Mononuclear cell (primary cell): Measurements from ENCODE around the gene TEX35. TPM values are rescaled to one million over a fixed set of nuclear protein-coding genes. Genes with fewer than 3 reads are reported as not detected.

Source experiments
- H3K27me3 ChIP-seq: 2 replicates; pipeline ENCODE4 v1.6.0; 2011; ENCODE audit warnings: low read length, control low read depth; ENCODE audit not compliant: insufficient read depth
- H3K4me1 ChIP-seq: 2 replicates; pipeline ENCODE4 v1.5.1; 2011; ENCODE audit warnings: mild to moderate bottlenecking, low read length, control low read depth; ENCODE audit not compliant: insufficient read depth
- H3K4me3 ChIP-seq: 2 replicates; pipeline ENCODE4 v1.5.1; 2011; ENCODE audit warnings: mild to moderate bottlenecking, low read length, moderate library complexity
- H3K9me3 ChIP-seq: 2 replicates; pipeline ENCODE4 v1.5.1; 2011; ENCODE audit warnings: low read depth, mild to moderate bottlenecking, control low read depth, low read length
- total RNA-seq: library from RNA; depleted of rRNA; stranded (reverse); fragments of >200 nt; gene quantifications from one replicate; pipeline ENCODE4 v1.2.3, GENCODE V29; 2012

The TEX35 gene
- total RNA-seq, 1 donor: under 0.01 TPM

DNA sequence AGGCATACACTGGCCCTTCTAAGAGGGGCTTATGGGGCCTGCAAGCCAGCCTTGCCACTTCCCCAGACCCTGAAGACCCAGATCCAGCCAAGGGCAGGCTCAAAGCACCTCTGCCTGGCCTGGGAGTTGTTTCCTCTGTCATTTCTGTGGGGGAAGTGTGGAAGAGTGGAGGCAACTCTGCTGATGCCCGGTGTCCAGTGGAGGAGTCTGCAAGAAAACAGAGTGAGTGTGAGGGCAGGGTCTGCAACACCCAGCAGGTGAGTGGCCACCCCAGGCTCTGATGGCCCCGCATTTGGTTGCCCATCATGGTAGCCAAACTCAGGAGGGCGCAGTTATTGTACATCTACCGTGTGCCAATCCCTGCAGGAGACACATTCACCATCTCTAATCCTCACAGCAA, 24.5 kb upstream of the TEX35 start:
- no peaks in the 10 kb centered on the region for H3K27me3 ChIP-seq

DNA sequence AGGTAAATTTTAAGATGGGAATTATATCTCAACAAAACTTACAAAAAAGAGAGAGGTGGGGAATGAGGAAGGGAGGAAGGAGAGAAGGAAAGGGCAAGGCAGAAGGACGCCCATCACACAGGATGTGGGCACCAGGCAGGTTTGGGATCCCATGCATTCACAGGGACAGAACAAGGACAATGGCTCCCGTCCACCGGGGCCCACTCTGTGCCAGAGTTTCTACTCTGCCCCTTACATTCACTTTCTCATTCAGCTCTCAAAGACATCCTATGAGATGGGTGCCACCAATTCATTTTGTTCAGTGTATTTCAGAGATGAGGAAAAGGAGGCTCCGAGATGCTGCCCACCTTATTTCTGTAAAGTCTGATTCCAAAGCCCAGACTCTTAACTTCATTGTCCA, 23.5 kb upstream of the TEX35 start:
- Histone ChIP-seq H3K27me3 (no peaks in the 10 kb centered on the region), H3K9me3 (no peaks in the 10 kb centered on the region), H3K4me3 (no peak overlapping the region), H3K4me1 (peaks cover 7% of the 10 kb centered on the region)

More for the DNA sequence above, 24.5 kb upstream of the TEX35 start:
- peaks cover 7% of the 10 kb centered on the region for H3K4me1 ChIP-seq
- no peak overlapping the region for H3K4me3 ChIP-seq
- no peaks in the 10 kb centered on the region for H3K9me3 ChIP-seq

DNA sequence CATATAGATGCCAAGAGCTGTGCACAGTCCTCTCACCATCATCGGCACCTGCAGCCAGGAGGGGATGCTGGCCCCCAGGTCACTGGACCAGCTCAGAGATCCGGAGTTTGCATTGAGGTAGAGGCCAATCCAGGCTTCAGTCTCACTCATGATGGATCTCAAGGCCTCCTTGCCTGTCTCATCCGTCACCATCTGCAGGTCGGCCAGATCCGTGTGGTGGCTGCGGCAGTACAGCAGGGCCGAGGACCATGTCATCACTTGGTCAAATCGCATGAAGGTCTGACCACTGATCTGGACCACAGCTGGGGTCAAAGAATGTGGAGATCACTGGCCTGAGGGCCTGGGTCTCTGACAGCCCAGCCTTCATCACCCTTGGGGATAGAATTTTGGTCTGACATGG, 22.8 kb upstream of the TEX35 start:
- H3K9me3 ChIP-seq: no peaks in the 10 kb centered on the region
- peaks cover 7% of the 10 kb centered on the region for H3K4me1 ChIP-seq
- H3K4me3 ChIP-seq: no peak overlapping the region
- no peaks in the 10 kb centered on the region for H3K27me3 ChIP-seq

DNA sequence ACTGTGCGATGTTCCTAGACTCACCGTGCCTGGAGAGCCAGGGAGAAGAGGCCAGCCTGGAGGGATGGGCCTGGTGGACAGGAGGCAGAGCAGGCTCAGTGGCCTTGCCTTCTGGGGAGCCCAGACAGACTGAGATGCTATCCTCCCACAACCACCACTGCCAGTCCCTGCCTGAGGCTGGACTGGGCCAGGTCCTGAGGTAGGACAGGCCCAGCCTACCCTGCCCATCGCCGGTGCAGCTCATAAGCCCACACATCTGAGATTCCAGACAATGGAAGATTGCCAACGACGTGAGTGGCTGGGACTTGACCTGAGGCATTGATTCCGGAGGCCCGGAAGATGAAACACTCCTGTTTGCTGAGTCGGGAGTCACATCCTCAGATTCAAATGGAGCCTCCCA, 21.9 kb upstream of the TEX35 start:
- peaks cover 6% of the 10 kb centered on the region for H3K4me1 ChIP-seq
- H3K9me3 ChIP-seq: no peaks in the 10 kb centered on the region
- H3K27me3 ChIP-seq: no peaks in the 10 kb centered on the region
- no peak overlapping the region for H3K4me3 ChIP-seq

DNA sequence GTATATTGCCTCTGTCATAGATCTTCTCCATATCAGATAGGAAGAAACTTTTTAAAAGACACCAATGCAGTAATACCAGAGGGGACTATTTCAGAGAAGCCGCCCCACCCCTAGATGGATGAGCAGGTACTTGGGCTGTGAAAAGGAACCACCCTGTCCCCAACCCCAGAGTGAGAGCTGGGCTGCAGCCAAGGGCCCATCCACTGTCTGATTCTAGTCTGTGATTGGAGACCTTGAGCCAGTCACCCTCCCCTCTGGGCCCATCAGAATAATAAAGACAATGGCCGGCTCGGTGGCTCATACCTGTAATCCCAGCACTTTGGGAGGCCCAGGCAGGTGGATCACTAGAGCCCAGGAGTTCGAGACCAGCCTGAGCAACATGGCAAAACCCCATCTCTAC, 21.2 kb upstream of the TEX35 start:
- no peaks in the 10 kb centered on the region for H3K4me1 ChIP-seq
- H3K4me3 ChIP-seq: no peak overlapping the region
- no peaks in the 10 kb centered on the region for H3K27me3 ChIP-seq
- no peaks in the 10 kb centered on the region for H3K9me3 ChIP-seq

DNA sequence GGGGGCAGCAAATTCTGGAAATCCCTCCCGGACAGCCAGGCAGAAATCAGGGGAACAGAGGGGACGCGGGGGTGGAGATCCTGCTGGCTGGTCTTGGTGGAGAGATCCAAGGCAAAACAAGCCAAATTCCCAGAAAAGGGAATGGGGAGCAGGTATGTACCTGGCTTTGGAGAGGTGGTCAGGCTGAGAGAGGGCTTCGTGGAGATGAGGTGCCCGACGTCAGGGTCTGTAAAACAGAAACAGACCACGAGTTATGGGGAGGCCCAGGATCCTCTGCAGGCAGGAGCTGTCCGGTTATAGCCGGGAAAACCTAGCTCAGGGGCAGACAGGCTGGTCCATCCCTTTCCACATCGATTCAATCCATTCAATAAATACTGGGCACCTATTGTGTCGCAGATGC, 20.6 kb upstream of the TEX35 start:
- no peak overlapping the region for H3K4me3 ChIP-seq
- H3K4me1 ChIP-seq: no peaks in the 10 kb centered on the region
- H3K9me3 ChIP-seq: no peaks in the 10 kb centered on the region
- H3K27me3 ChIP-seq: no peaks in the 10 kb centered on the region

DNA sequence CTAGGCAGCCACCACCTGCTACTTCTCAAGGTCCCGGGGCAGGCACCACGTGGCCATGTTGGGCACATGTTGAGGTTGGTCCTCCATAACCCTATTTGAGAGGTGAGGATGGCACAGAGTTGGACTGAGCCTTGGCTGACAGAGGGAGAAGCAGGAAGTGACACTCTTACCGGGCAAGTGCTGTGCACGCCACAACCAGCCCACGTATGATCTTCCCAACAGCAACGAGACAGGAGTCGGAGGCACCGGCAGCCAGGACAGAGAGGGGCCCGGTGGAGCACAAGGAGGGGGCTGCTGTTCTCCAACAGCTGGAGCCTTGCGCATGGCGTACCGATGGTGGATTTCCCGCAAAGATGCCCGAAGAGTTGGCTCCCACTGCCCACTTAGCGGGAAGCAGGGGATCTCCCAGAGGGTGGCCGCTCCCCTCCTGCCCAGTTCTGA, 19.6 kb upstream of the TEX35 start:
- H3K9me3 ChIP-seq: no peaks in the 10 kb centered on the region
- H3K27me3 ChIP-seq: no peaks in the 10 kb centered on the region
- no peak overlapping the region for H3K4me3 ChIP-seq
- no peaks in the 10 kb centered on the region for H3K4me1 ChIP-seq

DNA sequence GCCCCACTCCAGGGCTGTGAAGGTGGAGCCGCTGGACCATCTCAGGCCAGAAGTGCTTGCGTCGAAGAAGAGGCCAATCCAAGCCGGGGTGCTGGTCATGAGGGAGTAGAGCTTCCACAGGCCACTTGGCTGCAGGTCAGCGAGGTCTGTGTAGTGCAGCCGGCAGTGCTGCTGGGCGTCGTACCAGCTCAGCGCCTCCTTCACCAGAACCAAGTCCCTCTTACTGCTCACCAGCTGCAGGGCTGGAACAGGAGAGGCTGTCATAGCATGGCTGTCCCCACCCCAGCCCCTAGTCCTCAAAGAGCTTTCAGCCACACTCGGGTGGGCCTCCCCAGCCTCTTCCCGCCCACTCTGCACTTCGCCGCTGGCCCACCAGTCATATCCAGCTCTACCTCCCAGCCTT, 18.3 kb upstream of the TEX35 start:
- Histone ChIP-seq H3K27me3 (no peaks in the 10 kb centered on the region), H3K4me3 (no peak overlapping the region), H3K4me1 (no peaks in the 10 kb centered on the region), H3K9me3 (no peaks in the 10 kb centered on the region)

DNA sequence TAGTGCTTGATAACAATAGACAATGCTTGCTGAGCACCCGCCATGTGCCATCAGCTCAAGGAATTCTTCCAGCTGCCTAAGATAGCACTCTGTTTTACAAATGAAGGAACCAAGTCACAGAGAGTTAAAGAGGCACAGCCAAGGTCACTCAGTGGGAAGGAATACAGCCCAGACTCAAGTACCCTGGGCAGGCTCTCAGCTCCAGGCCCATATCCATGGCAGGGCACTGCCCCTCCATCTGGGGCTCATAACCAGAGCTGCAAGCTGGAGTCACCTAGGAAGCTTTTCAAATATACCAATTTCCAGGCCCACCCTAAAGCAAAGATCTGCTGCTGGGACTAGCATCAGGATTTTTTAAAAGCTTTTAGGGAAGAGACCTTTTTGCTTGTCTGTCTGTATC, 17.8 kb upstream of the TEX35 start:
- H3K27me3 ChIP-seq: no peaks in the 10 kb centered on the region
- no peak overlapping the region for H3K4me3 ChIP-seq

DNA sequence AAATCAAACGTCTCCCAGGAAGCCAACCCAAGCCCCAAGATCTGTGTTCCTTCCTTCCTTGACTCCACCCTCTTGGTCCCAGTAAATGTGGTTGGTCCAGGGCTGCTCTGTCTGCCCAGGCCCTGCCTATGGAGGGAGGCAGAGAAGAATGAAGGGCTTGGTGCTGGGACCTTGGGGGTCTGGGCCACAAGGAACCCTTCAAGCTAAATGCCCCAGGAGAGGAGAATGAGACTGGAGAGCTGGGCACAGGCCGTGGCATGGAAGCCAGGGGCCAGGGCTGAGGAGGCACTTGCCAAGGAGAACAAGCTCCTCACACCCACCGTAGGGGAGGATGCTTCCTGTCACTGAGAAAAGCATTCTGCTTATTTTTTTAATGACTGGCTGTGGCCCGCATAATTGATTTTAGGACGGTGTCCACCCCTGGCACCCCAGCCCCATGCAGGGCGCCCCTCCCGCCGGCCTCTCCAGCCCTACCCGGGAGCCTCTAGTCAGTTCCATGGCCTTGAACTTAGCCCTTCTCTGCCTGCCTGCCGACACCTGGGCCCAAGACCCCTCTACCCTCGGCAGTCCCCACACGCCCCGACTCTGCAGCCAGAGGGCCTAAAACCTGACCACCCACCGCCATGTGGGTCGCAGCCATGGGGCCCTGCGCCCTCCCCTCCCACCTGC, 17.0 kb upstream of the TEX35 start:
- no peak overlapping the region for H3K4me3 ChIP-seq
- no peaks in the 10 kb centered on the region for H3K9me3 ChIP-seq
- no peaks in the 10 kb centered on the region for H3K4me1 ChIP-seq
- H3K27me3 ChIP-seq: no peaks in the 10 kb centered on the region

More for the DNA sequence above, 17.8 kb upstream of the TEX35 start:
- H3K9me3 ChIP-seq: no peaks in the 10 kb centered on the region
- H3K4me1 ChIP-seq: no peaks in the 10 kb centered on the region

DNA sequence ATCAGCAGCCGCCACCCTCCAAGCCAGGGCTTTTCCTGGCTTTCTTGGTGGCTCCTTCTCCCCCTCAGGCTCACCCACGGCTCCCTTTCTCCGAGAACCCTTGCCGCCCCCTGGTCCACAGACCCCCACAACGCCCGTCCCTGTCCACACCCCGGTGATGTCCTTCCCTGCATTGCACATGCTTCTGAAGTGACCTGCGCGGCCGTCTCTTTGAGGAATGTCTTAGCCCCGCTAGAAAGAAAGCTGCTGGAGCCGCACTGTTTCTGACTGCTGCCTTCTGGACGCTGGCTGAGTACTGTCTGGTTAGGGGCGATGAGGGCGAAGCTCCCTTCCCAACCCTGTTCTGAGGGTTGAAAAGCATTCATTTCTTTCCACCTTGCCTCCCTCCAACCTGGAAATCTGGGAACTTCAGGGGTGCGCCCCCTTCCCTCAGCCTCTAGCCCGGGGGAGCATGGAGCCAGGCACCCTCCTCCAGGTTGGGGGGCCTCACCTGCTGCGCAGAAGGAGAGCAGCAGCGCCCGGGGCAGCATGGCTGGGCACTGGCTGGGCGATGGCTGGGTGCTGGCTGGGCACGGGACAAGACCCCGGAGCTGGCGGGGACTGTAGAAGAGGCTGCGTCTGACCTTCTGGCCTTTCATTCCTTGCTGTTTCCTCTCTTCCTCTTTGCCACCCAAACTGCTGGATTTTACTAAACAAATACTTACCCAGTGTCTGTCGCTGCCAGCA, 16.3 kb upstream of the TEX35 start, which contains the start of gene CLEC20A:
Gene CLEC20A, minus strand, starts transcription at position 555 of the 726 bp plus-strand sequence. Its CDS starts 25 bp downstream, at position 530.
- H3K9me3 ChIP-seq: no peaks in the 10 kb centered on the region
- no peaks in the 10 kb centered on the region for H3K27me3 ChIP-seq
- H3K4me3 ChIP-seq: no peak within 1 kb of the TSS
- H3K4me1 ChIP-seq: no peaks in the 10 kb centered on the region

DNA sequence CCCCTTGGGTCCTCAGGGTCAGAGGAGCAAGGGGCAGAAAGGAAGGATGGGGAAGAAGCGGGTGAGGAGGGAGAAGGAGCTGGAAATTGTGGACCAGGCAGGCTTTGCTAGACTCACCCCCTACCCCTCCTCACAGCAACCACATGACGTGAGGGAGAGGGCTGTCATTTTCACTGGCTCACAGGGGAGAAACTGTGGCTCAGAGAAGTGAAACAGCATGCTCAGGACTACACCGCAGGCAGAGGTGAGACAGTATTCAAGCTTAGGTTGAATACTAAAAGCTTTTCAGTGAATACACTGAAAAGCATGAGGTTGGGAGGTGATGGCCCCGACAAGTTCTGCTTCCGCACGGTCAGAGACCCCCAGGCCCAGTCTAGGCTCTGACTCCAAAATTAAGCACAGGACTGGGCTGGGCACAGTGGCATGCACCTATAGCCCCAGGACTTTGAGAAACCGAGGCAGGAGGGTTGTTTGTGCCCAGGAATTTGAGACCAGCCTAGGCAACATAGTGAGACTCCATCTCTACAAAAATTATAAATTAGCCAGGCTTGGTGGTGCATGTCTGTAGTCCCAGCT, 14.9 kb upstream of the TEX35 start:
- Histone ChIP-seq H3K4me1 (no peaks in the 10 kb centered on the region), H3K9me3 (no peaks in the 10 kb centered on the region), H3K27me3 (no peaks in the 10 kb centered on the region), H3K4me3 (no peak overlapping the region)

DNA sequence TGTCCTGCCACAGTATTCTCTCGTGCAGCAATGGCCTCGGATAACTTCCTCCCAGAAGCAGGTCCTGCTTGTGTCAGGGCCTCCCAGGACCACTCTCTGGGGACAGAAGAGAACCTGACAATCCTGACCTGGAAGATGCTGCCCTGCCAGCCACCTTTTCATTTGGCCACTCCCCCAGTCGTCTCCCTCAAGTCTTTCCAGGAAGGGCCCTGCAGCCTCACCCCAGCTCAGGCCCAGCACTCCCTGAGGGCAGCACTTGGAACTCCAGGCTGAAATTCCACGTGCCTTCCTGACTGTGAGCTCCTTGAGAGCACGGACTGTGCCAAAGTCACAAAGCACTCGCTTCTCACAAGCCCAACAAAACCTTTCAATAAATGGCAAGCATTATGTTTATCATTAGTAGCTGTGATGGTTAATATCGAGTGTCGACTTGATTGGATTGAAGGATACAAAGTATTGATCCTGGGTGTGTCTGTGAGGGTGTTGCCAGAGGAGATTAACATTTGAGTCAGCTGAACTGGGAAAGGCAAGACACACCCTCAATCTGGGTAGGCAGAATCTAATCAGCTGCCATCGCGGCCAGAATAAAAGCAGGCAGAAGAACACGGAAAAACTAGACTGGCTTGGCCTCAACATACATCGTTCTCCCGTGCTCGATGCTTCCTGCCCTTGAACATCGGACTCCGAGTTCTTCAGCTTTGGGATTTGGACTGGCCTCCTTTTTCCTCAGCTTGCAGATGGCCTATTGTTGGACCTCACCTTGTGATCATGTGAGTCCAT, 13.8 kb upstream of the TEX35 start:
- H3K4me3 ChIP-seq: no peak overlapping the region
- no peaks in the 10 kb centered on the region for H3K27me3 ChIP-seq
- no peaks in the 10 kb centered on the region for H3K4me1 ChIP-seq

DNA sequence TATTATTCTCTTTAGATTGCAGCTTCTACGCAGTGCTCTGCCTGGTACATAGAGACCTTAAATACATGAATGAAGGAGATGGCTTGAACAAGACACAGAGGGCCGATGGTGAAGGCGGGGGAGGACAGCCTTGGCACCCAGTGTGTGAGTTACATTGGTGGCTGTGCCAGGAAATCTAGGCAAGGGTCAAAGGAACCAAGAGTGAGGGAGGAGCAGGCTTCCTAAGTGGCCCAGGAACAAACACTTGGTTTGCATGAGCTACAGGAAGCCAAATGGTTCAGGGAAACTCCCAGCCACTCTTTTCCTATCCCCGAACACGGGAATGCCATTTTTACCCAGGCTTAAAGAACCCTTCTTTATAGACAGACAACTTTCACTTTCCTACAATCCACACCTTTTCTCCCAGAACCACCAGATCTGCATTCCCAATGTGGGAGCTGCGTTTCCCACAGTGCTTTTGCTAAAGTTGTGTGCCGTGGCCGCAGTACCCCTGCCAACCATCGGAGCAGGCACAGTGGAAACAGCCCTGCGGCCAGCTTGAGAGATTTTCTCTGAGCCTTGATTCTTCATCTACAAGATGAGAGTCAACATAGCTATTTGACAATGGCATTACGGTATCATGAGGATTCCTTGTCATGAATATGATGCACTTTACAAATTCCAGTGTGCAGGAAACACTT, 12.7 kb upstream of the TEX35 start:
- Histone ChIP-seq H3K27me3 (no peaks in the 10 kb centered on the region), H3K9me3 (no peaks in the 10 kb centered on the region), H3K4me1 (no peaks in the 10 kb centered on the region), H3K4me3 (no peak overlapping the region)

More for the DNA sequence above, 13.8 kb upstream of the TEX35 start:
- H3K9me3 ChIP-seq: no peaks in the 10 kb centered on the region
